ENCODE measurements around the gene HHATL. TPM values are rescaled to one million over a fixed set of nuclear protein-coding genes. Genes with fewer than 3 reads are reported as not detected.

The HHATL gene
- polyA plus RNA-seq, 3 donors, result not detected

DNA sequence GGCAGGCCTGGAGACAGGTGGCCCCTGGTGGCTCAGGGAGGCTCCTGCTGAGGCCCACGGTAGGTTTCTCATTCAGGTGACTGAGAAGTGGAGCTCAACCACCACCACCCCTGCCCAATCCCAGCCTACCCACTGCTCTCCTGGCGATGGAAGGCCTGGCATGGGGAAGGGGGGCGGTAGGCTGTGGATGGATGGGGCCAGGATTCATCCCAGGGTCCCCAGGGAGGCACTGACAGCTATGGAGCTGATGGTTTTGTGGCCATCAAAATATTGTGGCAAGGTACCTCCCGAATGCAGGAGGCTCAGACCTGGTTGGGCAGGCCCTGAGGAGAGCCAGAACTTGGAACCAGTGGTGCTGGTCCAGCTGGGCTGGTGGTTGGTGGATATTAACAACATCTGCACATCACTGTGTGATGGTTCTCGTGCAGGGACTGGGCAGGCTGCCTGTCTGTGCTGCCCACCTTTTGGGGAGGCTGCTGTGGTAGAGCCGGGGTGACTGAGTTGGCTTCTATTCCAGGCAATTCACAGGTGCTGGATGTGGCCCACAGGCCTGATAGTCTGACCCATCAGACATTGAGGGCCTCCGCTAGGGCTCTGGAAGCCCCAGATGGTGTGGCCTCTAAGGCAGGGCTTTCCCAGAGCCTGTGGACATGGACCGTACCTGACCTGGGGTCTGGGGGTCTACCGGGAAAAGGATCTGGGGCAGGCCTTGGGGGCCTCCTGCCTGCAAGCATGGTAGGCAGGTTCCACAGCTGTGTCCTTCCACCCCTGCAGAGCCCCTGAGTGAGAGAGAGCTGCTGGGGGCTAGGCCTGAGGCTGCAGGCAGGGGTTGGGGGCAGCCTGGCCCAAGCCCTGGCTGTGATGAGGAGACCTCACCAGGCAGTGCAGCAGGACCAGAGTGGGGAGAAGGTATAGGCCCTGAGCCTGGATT, 45.7 kb downstream of the HHATL start:
- H3K9ac ChIP-seq (ENCODE audit: insufficient read depth, low read length, poor library complexity, severe bottlenecking), result peak overlapping the region; percentile 15

More for the DNA sequence above, 45.7 kb downstream of the HHATL start:
- no peaks in the 10 kb centered on the region for H3K27me3 ChIP-seq (ENCODE audit: control insufficient read depth in 2 of 2, insufficient read depth in 2 of 2, low read length in 2 of 2)
- peaks cover 50% of the 10 kb centered on the region for H3K4me1 Mint-ChIP-seq
- no peak overlapping the region for H3K4me3 Mint-ChIP-seq
- H3K4me1 ChIP-seq (ENCODE audit: control insufficient read depth in 1 of 2, insufficient read depth in 2 of 2, low read length in 2 of 2), result peaks cover 42 to 59% of the 10 kb centered on the region in 2 donors
- H3K9me3 Mint-ChIP-seq, result peaks cover 0 to 3% (median 0%) of the 10 kb centered on the region in 7 donors
- H3K27ac ChIP-seq (ENCODE audit: low read depth in 1 of 2, low read length in 2 of 2), result peak overlapping the region in 1 of 2 donors; percentile 9
- peak overlapping the region in 3 of 7 donors; percentile 25 to 57 (median 37) for H3K27ac Mint-ChIP-seq
- H3K27me3 Mint-ChIP-seq (ENCODE audit: low read depth in 3 of 3), result peaks cover 0 to 3% (median 1%) of the 10 kb centered on the region in 3 donors
- H2AFZ ChIP-seq (ENCODE audit: insufficient read depth, low read depth, low read length, poor library complexity, severe bottlenecking), result no peak overlapping the region
- H3K79me2 ChIP-seq (ENCODE audit: insufficient read depth, low read length), result peaks cover 48% of the 10 kb centered on the region
- peaks cover 41% of the 10 kb centered on the region for H4K20me1 ChIP-seq (ENCODE audit: insufficient read depth, low read length)
- H3K4me3 ChIP-seq (replicated peaks in 1 of 3; ENCODE audit: low read depth in 2 of 3, low read length in 3 of 3), result no peak overlapping the region
- peaks cover 8 to 26% of the 10 kb centered on the region in 2 donors for H3K36me3 ChIP-seq (replicated peaks in 1 of 2; ENCODE audit: control insufficient read depth in 1 of 2, insufficient read depth in 2 of 2, low read length in 2 of 2)
- WGBS (ENCODE audit: insufficient coverage), result 97% methylated on average over 7 of the region's 9 CpGs
- H3K36me3 Mint-ChIP-seq, result peaks cover 15 to 32% of the 10 kb centered on the region in 2 donors
- no peaks in the 10 kb centered on the region for H3K9me3 ChIP-seq (replicated peaks in 1 of 2; ENCODE audit: control insufficient read depth in 1 of 2, insufficient read depth in 1 of 2, low read length in 2 of 2)
- intact Hi-C loops (cut with micrococcal nuclease), result loop anchor here in 1 of 2 donors (10.0 kb wide), 1 partner anchor 72 kb away; the partner anchor contains the start of gene SEC22C
- TF ChIP-seq, protein P1, sequence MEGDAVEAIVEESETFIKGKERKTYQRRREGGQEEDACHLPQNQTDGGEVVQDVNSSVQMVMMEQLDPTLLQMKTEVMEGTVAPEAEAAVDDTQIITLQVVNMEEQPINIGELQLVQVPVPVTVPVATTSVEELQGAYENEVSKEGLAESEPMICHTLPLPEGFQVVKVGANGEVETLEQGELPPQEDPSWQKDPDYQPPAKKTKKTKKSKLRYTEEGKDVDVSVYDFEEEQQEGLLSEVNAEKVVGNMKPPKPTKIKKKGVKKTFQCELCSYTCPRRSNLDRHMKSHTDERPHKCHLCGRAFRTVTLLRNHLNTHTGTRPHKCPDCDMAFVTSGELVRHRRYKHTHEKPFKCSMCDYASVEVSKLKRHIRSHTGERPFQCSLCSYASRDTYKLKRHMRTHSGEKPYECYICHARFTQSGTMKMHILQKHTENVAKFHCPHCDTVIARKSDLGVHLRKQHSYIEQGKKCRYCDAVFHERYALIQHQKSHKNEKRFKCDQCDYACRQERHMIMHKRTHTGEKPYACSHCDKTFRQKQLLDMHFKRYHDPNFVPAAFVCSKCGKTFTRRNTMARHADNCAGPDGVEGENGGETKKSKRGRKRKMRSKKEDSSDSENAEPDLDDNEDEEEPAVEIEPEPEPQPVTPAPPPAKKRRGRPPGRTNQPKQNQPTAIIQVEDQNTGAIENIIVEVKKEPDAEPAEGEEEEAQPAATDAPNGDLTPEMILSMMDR (IDR thresholded peaks at IDR 0.05), result no peak
- no peak overlapping the region for H3K4me2 ChIP-seq (replicated peaks; ENCODE audit: extremely low read depth, low read length, poor library complexity, severe bottlenecking)
- DNase-seq, result no peak

Data from CD14-positive monocyte (primary cell).